ENCODE results near the gene ACVR2A. TPM values are rescaled to one million over a fixed set of nuclear protein-coding genes. Genes with fewer than 3 reads are reported as not detected.

Gene ACVR2A
- total RNA-seq, 1 experiment from 2014 or later: 8.2 TPM

GRCh38 chr2:147937744-147938349 is 93.0 kb downstream of the ACVR2A start:
- in situ Hi-C loops (cut with HindIII; ENCODE audit: low pct_unique_long_range_greater_than_20kb, low sequenced_read_pairs) (no loop called here), intact Hi-C loops (cut with micrococcal nuclease; ENCODE audit: unreplicated experiment) (loop anchor here (1.0 kb wide), 2 partner anchors 571 to 1052 kb away; no protein-coding TSS in a partner anchor)
- no TSS peak for BruUV-seq (replicated peaks)
- ATAC-seq: no peak
- H3K4me3 ChIP-seq (ENCODE audit: low read depth in 2 of 2, low read length in 2 of 2): no peak overlapping the region
- no peak for TF ChIP-seq POLR2AphosphoS5 (IDR thresholded peaks at IDR 0.05; ENCODE audit: low read depth, low read length)
- no peak for TF ChIP-seq SIN3A (IDR thresholded peaks at IDR 0.05; ENCODE audit: borderline replicate concordance, insufficient read depth, low read depth, low read length)
- peak; percentile 79; the same call in 1 of the 2 replicates for TF ChIP-seq CTCF (IDR thresholded peaks at IDR 0.05)
- TF ChIP-seq TCF7L2 (IDR thresholded peaks at IDR 0.05; ENCODE audit: low read depth, low read length): no peak
- TF ChIP-seq REST (IDR thresholded peaks at IDR 0.05; ENCODE audit: insufficient read depth in 1 of 2, low read depth in 2 of 2, low read length in 1 of 2): no peak
- ChIA-PET POLR2A (no interaction called here), CTCF (interaction anchor here (1.0 kb wide), 2 partner anchors 54 to 571 kb away, joined by 3 read pairs; no protein-coding TSS in a partner anchor)
- no peaks in the 10 kb centered on the region for H3K27me3 ChIP-seq (ENCODE audit: control insufficient read depth, insufficient read depth, low read length)
- no peaks in the 10 kb centered on the region for H3K4me1 ChIP-seq (ENCODE audit: control insufficient read depth, insufficient read depth, low read length)
- peak; percentile 15 for DNase-seq (ENCODE audit: low read depth, low spot score)
- no peak overlapping the region for H3K27ac ChIP-seq (ENCODE audit: low read length)
- no peaks in the 10 kb centered on the region for H3K9me3 ChIP-seq (ENCODE audit: control insufficient read depth, insufficient read depth, low read depth, low read length)
- H3K36me3 ChIP-seq (ENCODE audit: control insufficient read depth, insufficient read depth, low read length): peaks cover 17% of the 10 kb centered on the region

- Histone ChIP-seq H3K4me3 (ENCODE audit: low read depth in 2 of 2, low read length in 2 of 2) (no peak overlapping the region), H3K9me3 (ENCODE audit: control insufficient read depth, insufficient read depth, low read depth, low read length) (no peaks in the 10 kb centered on the region), H3K36me3 (ENCODE audit: control insufficient read depth, insufficient read depth, low read length) (peaks cover 14% of the 10 kb centered on the region), H3K27ac (ENCODE audit: low read length) (no peak overlapping the region), H3K27me3 (ENCODE audit: control insufficient read depth, insufficient read depth, low read length) (no peaks in the 10 kb centered on the region), H3K4me1 (ENCODE audit: control insufficient read depth, insufficient read depth, low read length) (no peaks in the 10 kb centered on the region)
- in situ Hi-C loops (cut with HindIII; ENCODE audit: low pct_unique_long_range_greater_than_20kb, low sequenced_read_pairs): no loop called here
- DNase-seq (ENCODE audit: low read depth, low spot score) (no peak), ATAC-seq (no peak)
- BruUV-seq (replicated peaks): no TSS peak
- CTCF ChIA-PET: no interaction called here
- POLR2A ChIA-PET: no interaction called here
- intact Hi-C loops (cut with micrococcal nuclease; ENCODE audit: unreplicated experiment): no loop called here
- TF ChIP-seq TCF7L2 (IDR thresholded peaks at IDR 0.05; ENCODE audit: low read depth, low read length): no peak
- TF ChIP-seq POLR2AphosphoS5 (IDR thresholded peaks at IDR 0.05; ENCODE audit: low read depth, low read length): no peak
- TF ChIP-seq SIN3A (IDR thresholded peaks at IDR 0.05; ENCODE audit: borderline replicate concordance, insufficient read depth, low read depth, low read length): no peak
- TF ChIP-seq CTCF (IDR thresholded peaks at IDR 0.05): no peak
- TF ChIP-seq REST (IDR thresholded peaks at IDR 0.05; ENCODE audit: insufficient read depth in 1 of 2, low read depth in 2 of 2, low read length in 1 of 2): no peak
Measured at GRCh38 chr2:147939313-147939712, 94.5 kb downstream of the ACVR2A start.
